Activated T-cell treated with anti-CD3 and anti-CD28 coated beads for 24 hours (primary cell): ENCODE measurements around the gene CFAP73.
"Not testable (repeated sequence)": the region's sequence is repeated elsewhere in the genome, so short reads cannot be mapped to it uniquely, and the experiment has no call there.

Experiments
- DNase-seq: peaks from one replicate; pipeline ENCODE4 v3.0.0-alpha.2; 2020; ENCODE audit warnings: low read depth

CFAP73 gene

DNA sequence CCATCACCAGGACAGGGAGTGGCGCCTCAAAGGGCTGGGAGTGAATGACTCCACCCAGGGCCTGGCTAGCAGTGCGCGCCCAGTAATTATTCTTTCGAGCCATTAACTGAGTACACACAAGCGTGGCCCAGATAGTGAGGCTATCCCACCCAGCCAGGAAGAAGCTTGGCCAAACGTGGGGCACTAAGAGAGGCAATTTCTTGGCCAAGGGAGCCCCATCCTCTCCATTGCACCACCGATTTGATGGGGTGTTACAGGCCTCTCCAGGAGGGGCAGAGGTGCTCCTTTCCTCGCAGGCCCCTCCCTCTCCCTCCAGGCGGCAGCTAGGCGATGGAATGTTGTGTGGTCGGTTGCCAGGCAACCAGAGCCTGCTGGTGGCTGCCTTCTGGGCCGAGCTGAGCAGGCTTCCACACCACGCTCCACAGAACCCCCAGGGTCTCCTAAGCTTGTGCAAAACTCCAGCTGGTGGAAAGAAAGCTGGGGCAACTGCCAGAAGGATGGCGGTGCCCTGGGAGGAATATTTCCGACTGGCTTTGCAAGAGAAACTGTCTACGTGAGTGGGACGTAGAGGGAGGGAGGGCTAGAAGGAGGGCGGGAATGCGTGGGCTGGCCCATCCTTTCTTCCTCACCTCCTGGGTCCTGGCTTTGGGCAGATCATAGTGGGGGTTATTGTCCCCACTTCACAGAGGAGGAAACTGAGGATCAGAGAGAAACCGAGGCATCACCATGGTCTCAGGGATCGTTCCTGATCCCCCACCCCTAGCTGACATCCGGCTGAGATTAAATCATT is at the start of gene CFAP73:
Gene CFAP73, plus strand, starts transcription at position 364 of the 790 bp plus-strand sequence. Its CDS starts 134 bp downstream, at position 498.
- DNase-seq = no peak

DNA sequence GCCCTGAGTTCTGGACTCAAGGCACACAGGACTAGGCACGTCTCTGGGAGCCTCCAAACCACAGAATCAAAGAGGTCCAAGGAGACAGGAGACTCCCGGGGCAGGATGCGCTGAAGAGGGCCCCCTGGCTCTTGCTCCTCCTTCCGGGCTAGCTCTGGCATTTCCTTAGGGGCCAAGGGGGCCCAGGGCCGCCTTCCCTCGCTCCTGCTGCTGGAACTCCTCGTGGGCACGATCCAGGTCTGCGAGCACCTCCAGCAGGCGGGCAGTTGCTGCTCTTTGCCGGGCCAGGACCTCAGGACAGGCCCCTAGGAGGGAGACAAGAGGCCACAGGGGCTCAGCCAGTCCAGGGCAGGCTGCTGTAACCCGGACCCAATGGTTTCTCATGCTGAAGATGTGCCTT is 49.8 kb upstream of the CFAP73 start:
- DNase-seq = no peak

DNA sequence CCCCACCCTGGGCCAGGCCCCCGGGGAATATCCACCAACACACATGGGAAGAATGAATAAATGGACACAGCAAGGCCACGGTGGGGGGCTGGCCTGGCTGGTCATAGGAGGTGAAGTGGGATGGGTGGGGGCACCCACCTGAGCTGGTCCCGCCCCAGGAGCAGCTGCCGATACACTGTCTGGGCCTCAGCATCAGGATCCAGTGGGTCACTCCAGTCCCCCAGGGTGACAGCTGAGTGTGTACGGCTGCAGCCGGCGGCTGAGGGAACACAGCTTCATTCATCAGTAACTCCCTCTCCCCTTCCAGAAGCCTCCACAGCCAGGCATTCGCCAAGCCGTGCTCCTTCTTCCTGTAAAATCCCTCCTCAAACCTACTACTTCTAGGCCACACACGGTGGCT is 47.8 kb upstream of the CFAP73 start:
- no peak for DNase-seq

DNA sequence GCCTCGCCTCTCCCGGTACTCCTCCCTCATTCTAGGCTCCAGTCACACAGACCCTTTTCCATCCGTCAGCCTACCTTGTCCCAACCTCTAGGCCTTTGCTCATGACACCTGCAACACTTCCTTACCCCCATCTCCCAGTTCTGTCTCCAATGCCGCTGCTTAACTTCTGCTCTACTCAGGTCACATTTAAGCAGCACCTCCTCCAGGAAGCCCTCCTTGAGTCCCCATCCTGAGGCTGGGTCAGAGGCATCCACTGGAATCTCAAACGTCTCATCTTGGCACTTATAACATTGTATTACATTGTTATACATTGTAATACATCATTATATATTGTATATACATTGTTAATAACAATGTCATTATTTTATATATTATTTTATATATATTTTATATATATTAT is 46.7 kb upstream of the CFAP73 start:
- DNase-seq = no peak

DNA sequence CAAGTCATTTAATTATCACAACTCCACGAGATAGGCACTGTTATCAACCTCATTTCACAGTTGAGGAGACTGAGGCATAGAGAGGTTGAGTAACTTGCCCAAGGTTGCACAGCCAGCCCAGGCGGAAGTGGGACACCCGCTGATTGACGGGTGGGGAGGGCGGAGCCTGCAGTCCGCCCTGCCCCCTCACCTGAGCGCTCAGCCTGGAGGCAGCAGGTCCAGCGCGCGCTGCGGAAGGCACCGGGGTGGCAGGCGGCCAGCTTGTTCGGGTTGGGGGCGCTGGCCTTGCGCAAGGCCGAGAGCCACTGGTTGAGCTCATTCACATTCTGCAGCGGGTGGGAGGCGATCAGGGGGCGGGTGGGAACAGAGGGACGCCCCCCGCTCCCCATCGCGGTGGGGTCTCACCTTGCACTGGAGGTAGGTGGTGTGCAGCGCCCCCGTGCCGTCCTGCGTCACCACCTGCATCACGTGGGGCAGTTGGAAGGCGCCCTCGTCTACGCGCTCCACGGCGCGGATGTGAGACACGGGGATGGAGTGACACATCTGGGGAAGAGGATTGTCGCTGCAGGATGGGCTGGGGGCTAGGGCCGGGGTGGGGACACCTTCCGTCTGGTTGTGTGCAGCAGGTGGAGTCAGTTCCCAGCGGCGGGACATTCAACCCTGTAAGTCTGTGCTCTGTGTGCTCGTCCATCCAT is 45.6 kb upstream of the CFAP73 start:
- peak; percentile 54 for DNase-seq

DNA sequence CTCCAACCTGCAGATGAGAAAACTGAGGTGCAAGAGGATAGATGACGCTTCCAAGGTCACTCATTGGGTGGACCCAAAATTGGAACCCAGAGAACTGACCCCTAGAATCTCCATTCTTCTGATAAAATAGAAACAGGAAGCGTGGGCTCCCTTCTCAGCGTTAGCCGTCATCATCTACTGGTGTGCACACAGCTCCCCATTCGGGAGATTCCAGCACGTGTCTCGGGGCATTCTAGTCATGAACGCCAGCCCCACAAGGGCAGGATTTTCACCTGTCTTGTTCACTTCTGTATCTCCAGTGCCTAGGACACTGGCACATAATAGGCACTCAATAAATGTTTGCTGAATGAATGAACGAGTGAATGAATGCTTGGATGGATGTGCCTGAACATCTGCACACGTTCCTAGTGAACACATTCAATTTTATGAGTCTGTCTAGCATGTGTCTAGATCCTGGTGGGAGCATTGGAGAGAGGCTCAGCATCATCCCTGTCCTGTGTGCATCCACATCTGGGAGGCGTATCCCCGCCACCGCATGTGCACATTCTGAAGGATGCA is 44.5 kb upstream of the CFAP73 start:
- no peak for DNase-seq

DNA sequence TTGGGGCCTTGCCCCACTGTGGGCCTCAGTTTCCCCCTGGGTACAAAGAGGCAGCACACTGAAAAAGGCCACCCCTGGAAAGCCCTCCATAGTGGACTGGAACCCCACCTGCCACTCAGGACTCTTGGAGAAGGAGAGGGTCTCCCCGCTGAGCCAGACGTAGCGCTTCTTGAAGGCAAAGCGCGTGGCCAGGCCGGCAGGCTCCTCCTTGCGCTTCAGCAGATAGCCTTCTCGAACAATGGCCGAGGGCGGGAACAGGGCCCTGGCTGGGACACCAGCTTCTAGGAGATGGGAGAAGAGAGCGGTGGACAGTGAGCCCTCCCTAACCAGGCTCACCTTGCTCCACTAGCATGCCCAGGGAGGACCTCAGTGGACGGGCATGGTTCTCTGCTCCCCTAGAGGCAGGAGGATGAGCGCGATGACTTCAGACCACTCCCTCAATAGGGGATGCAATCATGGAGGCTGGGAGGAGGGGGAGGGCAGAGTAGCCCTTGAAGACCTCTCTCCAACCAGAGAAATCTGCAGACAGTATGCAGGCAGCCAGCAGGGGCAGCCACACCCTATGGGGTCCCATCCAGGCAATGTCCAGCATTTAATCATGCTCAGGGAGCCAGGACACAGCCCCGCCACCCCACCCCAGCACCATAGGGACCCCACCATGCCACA is 43.8 kb upstream of the CFAP73 start:
- DNase-seq = no peak

DNA sequence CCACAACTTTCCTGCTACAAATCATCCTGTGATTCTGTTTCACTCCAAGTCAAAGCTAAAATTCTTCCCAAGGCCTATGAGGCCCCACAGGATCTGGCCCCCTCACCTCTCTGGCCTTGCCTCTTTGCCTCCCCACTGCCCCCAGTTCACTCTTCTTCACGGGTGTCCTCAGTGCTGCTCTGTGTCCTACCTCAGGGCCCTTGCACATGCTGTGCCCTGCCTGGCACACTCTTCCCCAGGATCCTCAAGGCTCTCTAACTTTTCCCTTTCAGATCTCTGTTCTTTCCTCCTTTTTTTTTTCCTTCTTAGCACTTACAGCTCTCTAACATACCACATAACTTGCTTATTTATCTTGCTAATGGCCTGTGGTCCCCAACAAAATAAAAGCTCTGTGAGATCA is 43.2 kb upstream of the CFAP73 start:
- DNase-seq = no peak

DNA sequence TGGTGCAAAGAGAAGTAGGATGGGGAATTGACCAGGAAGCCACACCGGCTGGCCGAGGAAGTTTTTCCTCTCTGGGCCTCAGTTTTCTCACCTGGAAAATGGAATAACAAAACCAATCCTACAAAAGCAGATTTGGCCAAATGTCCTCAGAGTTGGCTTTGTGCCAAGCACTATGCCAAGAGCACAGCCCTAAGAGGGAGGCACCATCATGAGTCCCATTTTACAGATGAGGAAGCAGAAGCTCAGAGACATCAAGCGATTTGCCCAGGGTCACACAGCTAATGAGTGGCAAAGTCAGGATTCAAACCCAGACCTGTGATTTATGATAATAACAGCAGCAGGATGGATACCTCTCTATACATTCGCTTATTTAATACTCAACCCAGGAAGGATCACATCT is 41.2 kb upstream of the CFAP73 start:
- no peak for DNase-seq

DNA sequence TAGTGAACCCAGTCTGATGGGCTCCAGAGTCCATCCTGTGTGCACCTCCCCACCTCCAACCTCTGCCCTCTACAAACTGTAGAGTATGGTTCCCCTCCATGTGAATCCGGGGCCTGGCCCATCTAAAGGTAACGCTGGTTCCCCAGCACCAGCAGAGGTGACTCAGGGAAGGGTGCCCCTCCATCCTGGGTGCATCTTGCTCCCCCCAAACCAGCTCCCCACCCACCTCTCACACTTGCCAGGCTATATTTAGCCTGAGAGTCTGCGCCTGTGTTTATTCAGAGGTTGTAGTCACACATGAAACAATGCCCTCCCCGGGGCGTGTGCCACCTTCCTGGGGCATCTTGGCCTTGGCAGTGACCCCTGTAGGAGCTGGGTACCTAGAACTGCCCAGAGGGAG is 40.2 kb upstream of the CFAP73 start:
- DNase-seq = no peak

DNA sequence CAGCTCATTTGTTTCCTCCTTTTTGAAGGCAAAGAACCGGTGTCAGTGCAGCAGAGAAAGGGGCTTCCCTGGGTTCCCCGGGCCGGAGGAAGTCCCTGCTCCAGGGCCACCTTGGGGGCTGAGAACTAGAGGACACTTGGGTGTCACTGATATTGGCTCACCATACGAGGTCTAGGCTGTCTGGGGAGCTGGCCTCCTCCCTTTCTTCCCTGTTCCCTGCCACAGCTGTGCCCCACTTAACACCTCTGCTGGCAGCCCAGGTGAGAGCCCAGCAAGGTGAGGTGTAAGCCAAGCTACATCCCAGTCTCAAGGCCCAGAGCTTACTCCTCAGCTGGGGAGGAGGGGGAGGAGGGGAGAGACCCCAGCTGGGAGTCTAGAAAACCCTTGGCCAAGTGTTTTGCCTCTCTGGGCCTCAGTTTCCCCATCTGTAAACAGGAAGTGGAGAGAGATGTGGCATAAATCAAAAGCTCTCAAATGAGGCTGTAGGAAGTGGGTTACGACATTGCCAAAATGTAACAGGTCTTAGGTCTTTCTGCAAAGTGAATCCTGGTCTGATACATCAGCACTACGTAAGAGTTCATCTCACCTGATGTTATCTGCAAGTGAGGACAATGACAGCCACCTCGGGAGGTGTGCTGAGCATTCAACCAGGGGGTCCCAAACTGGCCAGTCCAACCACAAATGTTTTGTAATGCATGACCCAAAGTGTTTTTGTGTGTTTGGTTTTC is 39.5 kb upstream of the CFAP73 start:
- no peak for DNase-seq

DNA sequence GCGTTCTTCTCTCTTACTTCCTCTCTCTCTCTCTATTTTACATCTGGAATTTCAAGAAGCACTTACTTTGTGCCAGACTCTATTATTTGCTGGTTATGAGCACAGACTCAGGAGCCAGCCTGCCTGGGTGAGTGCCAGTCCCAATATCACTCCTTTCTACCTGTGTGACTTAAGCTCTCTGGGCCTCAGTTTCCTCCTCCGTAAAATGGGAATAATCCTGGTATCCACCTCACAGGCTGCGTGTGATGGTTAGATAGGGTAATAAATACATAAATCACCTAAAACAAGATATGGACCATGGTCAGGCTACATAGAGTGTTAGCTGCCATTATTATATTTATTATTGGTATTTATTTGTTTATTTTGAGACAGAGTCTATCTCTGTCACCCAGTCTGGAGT is 38.3 kb upstream of the CFAP73 start:
- no peak for DNase-seq

DNA sequence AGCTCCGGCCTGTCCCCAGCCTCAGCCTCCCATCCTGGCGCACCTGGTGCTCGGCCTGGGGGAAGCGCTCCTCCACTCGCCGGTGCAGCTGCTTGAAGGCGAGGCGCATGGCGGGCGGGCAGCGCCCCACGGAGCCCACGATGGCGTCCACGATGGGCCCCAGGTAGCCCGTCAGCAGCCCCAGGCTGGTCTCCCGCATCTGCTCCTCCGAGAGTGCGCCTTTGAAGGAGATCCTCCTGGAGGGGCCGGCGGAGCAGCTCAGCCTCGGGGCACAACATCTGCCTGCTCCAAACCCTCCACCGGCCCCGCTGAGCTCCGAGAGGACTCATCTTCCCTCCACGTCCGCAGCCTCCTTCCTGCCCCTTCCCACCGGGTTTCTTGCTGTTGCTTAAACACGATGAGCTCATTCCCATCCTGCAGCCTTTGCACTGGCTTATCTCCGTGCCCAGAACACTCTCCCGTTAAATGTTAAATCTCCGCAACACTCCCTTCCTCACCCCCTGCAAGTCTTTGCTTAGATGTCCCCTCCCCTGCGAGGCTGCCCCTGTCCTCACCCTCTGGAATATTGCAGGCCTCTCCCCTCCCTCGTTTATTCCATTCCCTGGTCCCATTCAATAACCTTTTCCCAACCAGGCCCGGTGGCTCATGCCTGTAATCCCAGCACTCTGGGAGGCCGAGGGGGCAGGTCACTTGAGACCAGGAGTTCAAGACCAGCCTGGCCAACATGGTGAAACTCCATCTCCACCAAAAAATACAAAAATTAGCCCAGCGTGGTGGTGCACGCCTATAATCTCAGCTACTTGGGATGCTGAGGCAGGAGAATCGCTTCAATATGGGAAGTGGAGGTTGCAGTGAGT is 37.3 kb upstream of the CFAP73 start:
- DNase-seq = no peak

DNA sequence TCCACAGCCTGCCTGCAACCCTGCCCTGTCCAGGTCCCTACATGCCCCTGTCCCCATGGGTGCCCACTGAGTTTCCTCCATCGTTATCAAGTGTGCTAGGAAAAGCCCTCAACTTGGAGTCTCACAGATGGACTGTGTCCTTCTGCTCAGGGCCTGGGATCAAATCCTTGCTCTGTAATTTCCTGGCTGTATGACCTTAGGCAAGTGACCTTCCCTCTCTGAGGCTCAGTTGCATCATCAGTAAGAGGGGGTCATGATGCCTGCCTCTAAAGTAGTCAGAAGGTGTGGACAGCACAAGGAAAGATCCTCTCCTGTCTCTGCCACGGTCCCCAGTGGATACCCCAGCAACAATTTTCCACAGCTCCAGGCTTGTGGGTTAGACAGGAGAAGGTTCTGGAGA is 36.1 kb upstream of the CFAP73 start:
- DNase-seq = no peak

DNA sequence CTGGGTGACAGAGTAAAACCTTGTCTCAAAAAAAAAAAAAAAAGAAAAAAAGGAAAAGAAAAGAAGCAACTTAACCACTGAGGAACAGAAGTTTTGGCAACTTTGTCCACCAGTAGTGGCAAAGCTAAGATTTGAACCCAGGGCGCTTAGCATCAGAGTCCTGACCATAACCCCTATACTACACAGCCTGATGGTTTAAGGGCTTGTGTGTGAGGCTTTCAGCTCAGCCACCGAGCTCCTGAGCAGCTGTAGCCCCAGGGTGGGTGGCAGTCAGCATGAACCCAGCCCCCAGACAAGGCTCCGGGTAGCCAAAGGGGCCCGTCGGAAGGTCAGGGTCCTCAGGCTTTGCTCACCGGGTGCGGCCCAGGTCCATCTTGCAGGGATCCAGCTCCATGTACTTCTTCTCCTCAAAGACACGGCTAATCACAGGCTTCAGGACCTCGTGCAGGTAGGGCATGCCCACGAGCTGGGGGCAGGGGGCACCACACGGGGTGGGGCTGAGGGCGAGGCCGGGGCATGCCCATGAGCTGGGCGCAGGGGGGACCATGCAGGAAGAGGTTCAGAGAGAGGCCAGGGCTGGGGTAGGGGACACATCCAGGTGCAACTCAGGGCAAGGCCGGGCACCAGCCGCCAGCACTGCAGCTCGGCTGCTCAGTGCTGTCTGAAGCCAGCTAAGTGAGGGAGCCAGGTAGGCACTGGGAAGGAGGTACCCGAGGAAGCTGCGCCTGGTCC is 34.9 kb upstream of the CFAP73 start:
- no peak for DNase-seq

DNA sequence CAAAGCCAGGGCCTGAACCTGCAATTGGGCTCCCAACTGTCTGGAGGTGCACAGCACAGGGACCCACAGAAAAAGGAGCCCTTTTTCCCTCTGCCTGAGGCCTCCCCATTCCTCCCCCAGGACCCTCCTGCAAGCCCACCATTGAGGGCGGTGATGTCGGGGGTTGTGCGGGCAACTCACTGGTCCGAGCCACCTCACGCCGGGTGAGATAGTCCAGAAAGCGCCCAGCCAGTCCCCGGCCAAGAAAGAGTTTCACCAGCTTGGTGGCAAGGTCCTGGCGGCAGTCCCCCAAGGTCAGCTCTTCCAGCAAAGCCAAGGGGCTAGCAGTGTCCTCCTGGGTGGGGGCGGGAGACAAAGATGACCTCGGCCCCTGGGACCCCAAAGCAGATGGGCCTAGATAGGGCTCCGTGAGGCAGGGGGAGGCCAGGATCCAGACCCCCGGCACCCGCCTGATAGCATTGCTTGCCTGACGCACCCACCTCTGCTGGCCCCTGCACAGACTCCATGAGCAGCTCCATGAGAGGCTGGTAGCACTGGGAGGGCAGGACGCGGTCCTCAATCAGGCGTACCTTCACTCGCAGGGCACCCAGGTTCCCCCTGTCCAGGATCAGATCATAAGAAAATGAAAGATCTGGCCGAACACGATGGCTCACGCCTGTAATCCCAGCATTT is 33.9 kb upstream of the CFAP73 start:
- no peak for DNase-seq

DNA sequence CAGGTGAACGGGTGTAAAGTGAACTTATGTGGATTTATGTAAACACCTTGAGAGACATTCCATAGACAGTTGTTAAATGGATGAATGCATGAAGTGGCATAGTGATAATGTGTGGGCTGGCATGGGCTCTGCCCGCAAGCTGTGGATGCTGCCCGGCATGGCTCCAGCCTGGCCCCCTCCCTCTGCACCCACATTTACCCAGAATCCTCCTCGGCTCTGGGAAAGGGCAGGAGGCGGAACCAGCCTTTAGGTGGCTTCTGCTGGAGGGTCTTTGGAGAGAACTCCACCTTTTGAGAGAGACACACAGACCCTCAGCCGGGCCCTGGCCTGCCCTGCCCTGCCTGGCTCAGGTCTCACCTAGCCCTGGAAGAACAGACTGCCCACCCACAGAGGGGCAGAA is 32.6 kb upstream of the CFAP73 start:
- DNase-seq = no peak

DNA sequence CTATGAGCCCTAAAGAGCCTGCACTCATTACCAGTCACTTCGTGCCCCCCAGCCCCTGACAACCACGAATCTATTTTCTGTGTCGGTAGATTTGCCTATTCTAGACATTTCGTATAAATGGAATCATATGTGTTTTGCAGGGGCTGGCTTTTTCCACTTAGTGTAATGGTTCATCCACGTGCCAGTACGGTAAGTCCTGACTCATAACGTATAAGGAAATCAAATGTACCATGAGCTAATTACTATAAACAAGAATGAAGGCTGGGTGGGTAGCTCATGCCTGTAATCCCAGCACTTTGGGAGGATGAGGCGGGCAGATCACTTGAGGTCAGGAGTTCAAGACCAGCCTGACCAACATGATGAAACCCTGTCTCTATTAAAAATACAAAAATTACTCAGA is 31.8 kb upstream of the CFAP73 start:
- not testable (repeated sequence) for DNase-seq

DNA sequence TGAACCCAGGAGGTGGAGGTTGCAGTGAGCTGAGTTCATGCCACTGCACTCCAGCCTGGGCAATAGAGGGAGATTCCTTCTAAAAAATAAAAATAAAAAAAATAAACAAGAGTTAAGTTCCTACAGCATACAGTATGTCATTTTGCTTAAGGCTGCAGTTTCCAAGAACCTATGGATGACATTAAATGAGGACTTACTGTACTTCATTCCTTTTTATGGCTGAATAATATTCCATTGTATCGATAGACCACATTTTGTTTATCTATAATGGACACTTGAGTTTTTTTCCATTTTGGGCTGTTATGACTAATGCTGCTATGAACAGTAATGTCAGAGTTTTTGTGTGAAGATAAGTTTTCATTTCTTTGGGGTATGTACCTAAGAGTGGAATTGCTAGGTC is 31.4 kb upstream of the CFAP73 start:
- no peak for DNase-seq
